Esophagus squamous epithelium (tissue), 4 donors: Measurements from ENCODE around the gene TRABD2A.

Source experiments
- CTCF ChIP-seq, 6 experiments: fragments of 450-650 bp in 4 of 6; fragments of 200-600 bp in 2 of 6; sonication (generic) in 2 of 6; IDR thresholded peaks; one replicate each; pipeline ENCODE4 v1.5.1; 2016 to 2019; ENCODE audit warnings: antibody characterized with exemption in 6 of 6, mild to moderate bottlenecking in 4 of 6, moderate library complexity in 4 of 6
- POLR2A ChIP-seq, 4 donors: fragments of 450-650 bp; IDR thresholded peaks; one replicate each; pipeline ENCODE4 v1.6.1; 2017; ENCODE audit warnings: antibody characterized with exemption in 4 of 4, mild to moderate bottlenecking in 4 of 4, moderate library complexity in 3 of 4

DNA sequence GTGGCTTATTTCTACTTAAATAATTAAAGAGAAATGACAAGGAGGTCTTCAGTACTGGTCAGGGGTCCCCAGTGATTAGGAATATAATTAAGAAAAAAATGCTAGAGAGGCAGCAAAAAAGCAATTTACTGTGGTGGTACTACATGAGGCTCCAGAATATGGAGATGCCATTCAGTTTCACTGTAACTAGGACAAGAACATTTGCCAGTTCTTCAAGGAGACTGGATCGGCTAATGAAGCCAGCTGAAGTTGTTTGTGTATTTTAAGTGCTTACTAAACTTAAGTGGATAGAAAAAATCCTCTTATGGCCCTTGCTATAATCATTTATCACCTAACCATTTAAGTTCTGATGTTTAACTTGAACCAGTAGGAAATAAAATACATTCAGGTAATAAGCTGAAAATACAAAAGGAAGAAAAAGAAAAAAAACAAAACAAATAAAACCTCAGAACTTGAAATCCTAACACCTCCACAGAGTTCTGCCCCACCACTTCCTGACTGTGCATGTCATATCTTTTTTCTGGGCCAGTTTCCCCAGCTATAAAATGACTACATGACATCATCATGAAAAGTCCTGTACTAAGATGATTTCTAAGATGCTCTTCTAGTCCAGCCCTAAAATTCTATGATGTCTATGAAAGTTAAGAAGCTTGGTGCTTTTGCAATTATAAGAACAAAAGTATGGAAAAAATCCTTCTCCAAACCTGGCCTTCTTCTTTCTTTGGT, 98.0 kb downstream of the TRABD2A start:
- TF ChIP-seq CTCF (IDR thresholded peaks at IDR 0.05) (no peak), POLR2A (IDR thresholded peaks at IDR 0.05) (no peak)
